ENCODE measurements around the gene EHBP1.

EHBP1 gene

GRCh38 chr2:63064197-63064596 is 358.7 kb downstream of the EHBP1 start (continued):
- TF ChIP-seq TSHZ1 (tag by site-specific recombination; IDR thresholded peaks at IDR 0.05; ENCODE audit: borderline replicate concordance) (no peak), ZBTB17 (tag by site-specific recombination; IDR thresholded peaks at IDR 0.05) (no peak), ELK4 (IDR thresholded peaks at IDR 0.05; ENCODE audit: borderline replicate concordance, low read depth, low read length) (no peak), ZNF585B (tag by site-specific recombination; IDR thresholded peaks at IDR 0.05) (no peak), HOXA7 (CRISPR knock-in tag; IDR thresholded peaks at IDR 0.05; ENCODE audit: borderline replicate concordance) (no peak), ZNF121 (tag by site-specific recombination; IDR thresholded peaks at IDR 0.05) (no peak), IKZF3 (tag by site-specific recombination; IDR thresholded peaks at IDR 0.05) (peak; percentile 22; the same call in 1 of the 2 replicates), ZNF311 (tag by site-specific recombination; IDR thresholded peaks at IDR 0.05; ENCODE audit: borderline replicate concordance) (no peak), SALL2 (tag by site-specific recombination; IDR thresholded peaks at IDR 0.05; ENCODE audit: borderline replicate concordance) (no peak), ZBTB10 (tag by site-specific recombination; IDR thresholded peaks at IDR 0.05) (no peak), ZNF174 (tag by site-specific recombination; IDR thresholded peaks at IDR 0.05) (no peak), ZBTB49 (tag by site-specific recombination; IDR thresholded peaks at IDR 0.05; ENCODE audit: low read depth) (no peak), ZNF18 (tag by site-specific recombination; IDR thresholded peaks at IDR 0.05) (no peak), ZNF544 (tag by site-specific recombination; IDR thresholded peaks at IDR 0.05) (peak; percentile 95), BCL11B (tag by site-specific recombination; IDR thresholded peaks at IDR 0.05; ENCODE audit: low read depth) (no peak), ZNF449 (tag by site-specific recombination; IDR thresholded peaks at IDR 0.05) (no peak), ZNF658 (tag by site-specific recombination; IDR thresholded peaks at IDR 0.05) (no peak), ZNF510 (tag by site-specific recombination; IDR thresholded peaks at IDR 0.05; ENCODE audit: insufficient replicate concordance) (peak; percentile 53), ZNF112 (tag by site-specific recombination; IDR thresholded peaks at IDR 0.05) (peak; percentile 66; the same call in 1 of the 2 replicates), ZNF292 (tag by site-specific recombination; IDR thresholded peaks at IDR 0.05; ENCODE audit: borderline replicate concordance, low read depth) (no peak), ZNF560 (tag by site-specific recombination; IDR thresholded peaks at IDR 0.05; ENCODE audit: borderline replicate concordance) (no peak), ZNF664 (tag by site-specific recombination; IDR thresholded peaks at IDR 0.05) (no peak), ZNF114 (tag by site-specific recombination; IDR thresholded peaks at IDR 0.05) (no peak), ZSCAN5A (tag by site-specific recombination; IDR thresholded peaks at IDR 0.05) (no peak), ZNF707 (tag by site-specific recombination; IDR thresholded peaks at IDR 0.05) (no peak), ZNF266 (tag by site-specific recombination; IDR thresholded peaks at IDR 0.05; ENCODE audit: low read depth) (no peak)
